ENCODE results near the gene TAF1B.

GRCh38 chr2:9966491-9967022 is 123.3 kb downstream of the TAF1B start:
- no peak for TF ChIP-seq CTCF (IDR thresholded peaks at IDR 0.05)
- TF ChIP-seq POLR2AphosphoS5 (IDR thresholded peaks at IDR 0.05; ENCODE audit: low read depth, low read length), result no peak
- TF ChIP-seq TCF7L2 (IDR thresholded peaks at IDR 0.05; ENCODE audit: low read depth, low read length), result no peak
